HEK293 (cell line): Measurements from ENCODE around the gene ABHD17A.

ENCODE experiments used
- CTCF ChIA-PET: fragments of 350-600 bp; formaldehyde crosslinking; extraction: SDS; loops from one replicate; lab custom pipeline; 2021; ENCODE audit warnings: antibody characterized with exemption; lab: Yijun Ruan, JAX
- POLR2A ChIA-PET: fragments of 300-600 bp; formaldehyde crosslinking; extraction: SDS; loops from one replicate; lab custom pipeline; 2020; ENCODE audit warnings: antibody characterized with exemption, inconsistent platforms; lab: Yijun Ruan, JAX
- H3K27ac ChIP-seq: fragments of 200-500 bp; sonication (Bioruptor generic); 2 replicates; pipeline ENCODE4 v1.5.1; 2014; ENCODE audit warnings: low read depth, low read length, control low read depth, inconsistent platforms; ENCODE audit errors: extremely low read depth
- H3K36me3 ChIP-seq, 2 experiments: fragments of 200-500 bp in 1 of 2; sonication (Bioruptor generic) in 1 of 2; 1 replicate in 1 of 2; 2 replicates in 1 of 2; pipeline ENCODE4 v1.5.1; 2014 to 2017; ENCODE audit warnings: inconsistent platforms in 2 of 2, low read length in 2 of 2; ENCODE audit not compliant: control insufficient read depth in 2 of 2, insufficient read depth in 1 of 2
- H3K4me1 ChIP-seq: fragments of 200-500 bp; sonication (Bioruptor generic); 2 replicates; pipeline ENCODE4 v1.5.1; 2014; ENCODE audit warnings: mild to moderate bottlenecking, low read length, inconsistent platforms; ENCODE audit not compliant: control insufficient read depth, insufficient read depth
- H3K4me3 ChIP-seq: 2 replicates; pipeline ENCODE4 v1.5.1; 2011; ENCODE audit warnings: low read depth, mild to moderate bottlenecking, control low read depth, low read length, moderate library complexity
- H3K9me3 ChIP-seq: fragments of 200-500 bp; sonication (Bioruptor generic); 2 replicates; pipeline ENCODE4 v1.5.1; 2014; ENCODE audit warnings: low read depth, low read length, inconsistent platforms; ENCODE audit not compliant: control insufficient read depth, insufficient read depth
- BCL11A ChIP-seq: fragments of 450-650 bp; formaldehyde crosslinking; IDR thresholded peaks from 2 replicates; pipeline ENCODE4 v1.5.1; 2016; ENCODE audit warnings: low read depth, missing biosample characterization, missing genetic modification characterization
- KLF7 ChIP-seq: fragments of 450-650 bp; formaldehyde crosslinking; IDR thresholded peaks from 2 replicates; pipeline ENCODE4 v1.5.1; 2016; ENCODE audit warnings: missing biosample characterization, missing genetic modification characterization, borderline replicate concordance
- SALL2 ChIP-seq: fragments of 450-650 bp; formaldehyde crosslinking; IDR thresholded peaks from 2 replicates; pipeline ENCODE4 v1.5.0; 2017; ENCODE audit warnings: missing biosample characterization, mild to moderate bottlenecking, missing genetic modification characterization, borderline replicate concordance
- ZBTB7A ChIP-seq: fragments of 450-650 bp; formaldehyde crosslinking; IDR thresholded peaks from 2 replicates; pipeline ENCODE4 v1.5.1; 2016; ENCODE audit warnings: low read depth, missing biosample characterization, missing genetic modification characterization
- ZBTB8A ChIP-seq: fragments of 450-650 bp; formaldehyde crosslinking; IDR thresholded peaks from 2 replicates; pipeline ENCODE4 v1.5.1; 2016; ENCODE audit warnings: missing biosample characterization, missing genetic modification characterization
- ZIC2 ChIP-seq: fragments of 450-650 bp; formaldehyde crosslinking; IDR thresholded peaks from 2 replicates; pipeline ENCODE4 v1.5.1; 2016; ENCODE audit warnings: missing biosample characterization, missing genetic modification characterization
- ZNF266 ChIP-seq: fragments of 450-650 bp; formaldehyde crosslinking; IDR thresholded peaks from 2 replicates; pipeline ENCODE4 v1.5.1; 2016; ENCODE audit warnings: missing biosample characterization, missing genetic modification characterization, low read depth
- ZNF324 ChIP-seq: fragments of 450-650 bp; formaldehyde crosslinking; IDR thresholded peaks from 2 replicates; pipeline ENCODE4 v1.5.1; 2016; ENCODE audit warnings: missing biosample characterization, missing genetic modification characterization
- ZNF510 ChIP-seq: fragments of 450-650 bp; formaldehyde crosslinking; IDR thresholded peaks from 2 replicates; pipeline ENCODE4 v1.5.1; 2018; ENCODE audit warnings: mild to moderate bottlenecking, missing genetic modification characterization, missing biosample characterization; ENCODE audit not compliant: insufficient replicate concordance
- ZNF530 ChIP-seq: fragments of 450-650 bp; formaldehyde crosslinking; IDR thresholded peaks from 2 replicates; pipeline ENCODE4 v1.5.1; 2016; ENCODE audit warnings: low read depth, missing biosample characterization, missing genetic modification characterization
- ZNF768 ChIP-seq: fragments of 450-650 bp; formaldehyde crosslinking; IDR thresholded peaks from 2 replicates; pipeline ENCODE4 v1.5.1; 2018; ENCODE audit warnings: missing biosample characterization, mild to moderate bottlenecking, missing genetic modification characterization
- TF ChIP-seq, protein P1 (sequence below): fragments of 450-650 bp; formaldehyde crosslinking; IDR thresholded peaks from 2 replicates; pipeline ENCODE4 v1.5.1; 2016; ENCODE audit warnings: missing biosample characterization, missing genetic modification characterization
- TF ChIP-seq, protein P2 (sequence below): fragments of 450-650 bp; formaldehyde crosslinking; IDR thresholded peaks from 2 replicates; pipeline ENCODE4 v1.5.1; 2016; ENCODE audit warnings: missing biosample characterization, missing genetic modification characterization, borderline replicate concordance
- TF ChIP-seq, protein P3 (sequence below): fragments of 450-650 bp; formaldehyde crosslinking; IDR thresholded peaks from 2 replicates; pipeline ENCODE4 v1.5.1; 2016; ENCODE audit warnings: missing biosample characterization, missing genetic modification characterization
- TF ChIP-seq, protein P4 (sequence below): fragments of 450-650 bp; formaldehyde crosslinking; IDR thresholded peaks from 2 replicates; pipeline ENCODE4 v1.5.1; 2017; ENCODE audit warnings: missing biosample characterization, missing genetic modification characterization
- TF ChIP-seq, protein P5 (sequence below): fragments of 450-650 bp; formaldehyde crosslinking; IDR thresholded peaks from 2 replicates; pipeline ENCODE4 v1.5.1; 2016; ENCODE audit warnings: missing biosample characterization, missing genetic modification characterization

The ABHD17A gene

DNA sequence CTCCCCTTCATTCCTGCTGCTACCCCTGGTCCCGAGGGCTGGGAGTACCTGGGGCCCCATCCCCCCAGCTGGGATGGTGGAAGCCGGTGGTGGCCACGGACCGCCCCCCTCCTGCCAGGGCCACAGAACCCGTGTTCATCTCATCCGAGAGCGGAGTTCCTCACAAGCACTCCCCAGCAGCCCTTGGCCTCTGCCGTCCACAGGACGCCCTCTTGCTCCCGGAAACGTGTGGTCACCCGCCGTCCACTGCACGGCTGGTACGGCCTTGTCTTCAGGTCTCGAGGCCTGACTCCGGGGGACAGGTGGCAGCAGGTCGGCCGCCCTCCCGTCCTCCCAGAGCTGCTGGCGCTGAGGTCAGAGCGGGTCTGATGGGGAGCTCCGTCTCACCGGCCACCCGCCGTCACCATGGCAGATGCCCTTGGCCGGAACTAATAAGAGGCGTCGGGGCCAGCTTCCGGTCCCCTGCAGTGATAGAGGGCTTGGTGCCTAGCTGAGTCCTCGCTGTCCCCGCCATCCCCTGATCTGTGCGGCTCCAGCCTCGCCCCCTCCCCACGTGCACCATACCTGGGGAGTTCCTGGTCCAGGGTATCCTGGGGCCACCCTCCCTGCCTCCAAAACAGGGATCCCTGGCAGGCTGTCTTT, 39.1 kb upstream of the ABHD17A start:
- POLR2A ChIA-PET: interaction anchor here (0.6 kb wide), 1 partner anchor 26 kb away, joined by 4 read pairs; no protein-coding TSS in a partner anchor
- Histone ChIP-seq H3K27ac (no peak overlapping the region), H3K36me3 (peaks cover 0 to 45% of the 10 kb centered on the region in 2 experiments; a peak in 2 of 3 replicates), H3K9me3 (no peaks in the 10 kb centered on the region), H3K4me1 (no peaks in the 10 kb centered on the region), H3K4me3 (no peak overlapping the region)
- CTCF ChIA-PET: no interaction called here
- TF ChIP-seq ZNF768 (no peak), ZNF530 (tag by site-specific recombination) (no peak)
- TF ChIP-seq, protein P1, sequence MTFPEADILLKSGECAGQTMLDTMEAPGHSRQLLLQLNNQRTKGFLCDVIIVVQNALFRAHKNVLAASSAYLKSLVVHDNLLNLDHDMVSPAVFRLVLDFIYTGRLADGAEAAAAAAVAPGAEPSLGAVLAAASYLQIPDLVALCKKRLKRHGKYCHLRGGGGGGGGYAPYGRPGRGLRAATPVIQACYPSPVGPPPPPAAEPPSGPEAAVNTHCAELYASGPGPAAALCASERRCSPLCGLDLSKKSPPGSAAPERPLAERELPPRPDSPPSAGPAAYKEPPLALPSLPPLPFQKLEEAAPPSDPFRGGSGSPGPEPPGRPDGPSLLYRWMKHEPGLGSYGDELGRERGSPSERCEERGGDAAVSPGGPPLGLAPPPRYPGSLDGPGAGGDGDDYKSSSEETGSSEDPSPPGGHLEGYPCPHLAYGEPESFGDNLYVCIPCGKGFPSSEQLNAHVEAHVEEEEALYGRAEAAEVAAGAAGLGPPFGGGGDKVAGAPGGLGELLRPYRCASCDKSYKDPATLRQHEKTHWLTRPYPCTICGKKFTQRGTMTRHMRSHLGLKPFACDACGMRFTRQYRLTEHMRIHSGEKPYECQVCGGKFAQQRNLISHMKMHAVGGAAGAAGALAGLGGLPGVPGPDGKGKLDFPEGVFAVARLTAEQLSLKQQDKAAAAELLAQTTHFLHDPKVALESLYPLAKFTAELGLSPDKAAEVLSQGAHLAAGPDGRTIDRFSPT (tag by site-specific recombination): no peak
- TF ChIP-seq, all 188 proteins: peak for 0

DNA sequence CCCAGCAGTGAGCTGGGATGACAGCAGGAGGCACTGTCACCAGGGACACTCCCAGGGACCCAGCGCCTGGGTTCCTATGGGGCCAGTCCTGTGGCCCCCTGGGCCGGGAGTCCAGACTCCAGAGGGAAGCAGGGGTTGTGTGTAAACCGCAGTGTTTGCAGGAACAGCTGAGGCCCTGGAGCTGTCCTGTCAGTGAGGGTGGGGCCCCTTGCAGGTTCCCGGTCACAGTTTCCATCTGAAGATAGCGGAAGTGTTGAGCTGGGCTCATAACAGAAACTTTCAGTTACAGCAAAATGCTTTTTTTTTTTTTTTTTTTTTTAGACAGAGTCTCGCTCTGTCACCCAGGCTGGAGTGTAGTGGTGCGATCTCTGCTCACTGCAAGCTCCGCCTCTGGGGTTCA, 38.0 kb upstream of the ABHD17A start:
- TF ChIP-seq ZIC2 (tag by site-specific recombination): no peak
- TF ChIP-seq, protein P2, sequence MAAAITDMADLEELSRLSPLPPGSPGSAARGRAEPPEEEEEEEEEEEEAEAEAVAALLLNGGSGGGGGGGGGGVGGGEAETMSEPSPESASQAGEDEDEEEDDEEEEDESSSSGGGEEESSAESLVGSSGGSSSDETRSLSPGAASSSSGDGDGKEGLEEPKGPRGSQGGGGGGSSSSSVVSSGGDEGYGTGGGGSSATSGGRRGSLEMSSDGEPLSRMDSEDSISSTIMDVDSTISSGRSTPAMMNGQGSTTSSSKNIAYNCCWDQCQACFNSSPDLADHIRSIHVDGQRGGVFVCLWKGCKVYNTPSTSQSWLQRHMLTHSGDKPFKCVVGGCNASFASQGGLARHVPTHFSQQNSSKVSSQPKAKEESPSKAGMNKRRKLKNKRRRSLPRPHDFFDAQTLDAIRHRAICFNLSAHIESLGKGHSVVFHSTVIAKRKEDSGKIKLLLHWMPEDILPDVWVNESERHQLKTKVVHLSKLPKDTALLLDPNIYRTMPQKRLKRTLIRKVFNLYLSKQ: no peak
- TF ChIP-seq SALL2: no peak
- TF ChIP-seq, protein P3, sequence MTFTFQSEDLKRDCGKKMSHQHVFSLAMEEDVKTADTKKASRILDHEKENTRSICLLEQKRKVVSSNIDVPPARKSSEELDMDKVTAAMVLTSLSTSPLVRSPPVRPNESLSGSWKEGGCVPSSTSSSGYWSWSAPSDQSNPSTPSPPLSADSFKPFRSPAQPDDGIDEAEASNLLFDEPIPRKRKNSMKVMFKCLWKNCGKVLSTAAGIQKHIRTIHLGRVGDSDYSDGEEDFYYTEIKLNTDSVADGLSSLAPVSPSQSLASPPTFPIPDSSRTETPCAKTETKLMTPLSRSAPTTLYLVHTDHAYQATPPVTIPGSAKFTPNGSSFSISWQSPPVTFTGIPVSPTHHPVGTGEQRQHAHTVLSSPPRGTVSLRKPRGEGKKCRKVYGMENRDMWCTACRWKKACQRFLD (tag by site-specific recombination): no peak
- TF ChIP-seq BCL11A (tag by site-specific recombination): no peak
- TF ChIP-seq ZBTB7A (tag by site-specific recombination): no peak
- ChIA-PET POLR2A (interaction anchor here (0.6 kb wide), 1 partner anchor 46 kb away, joined by 4 read pairs; no protein-coding TSS in a partner anchor), CTCF (no interaction called here)
- H3K36me3 ChIP-seq: peaks cover 0 to 52% of the 10 kb centered on the region in 2 experiments; a peak in 2 of 3 replicates
- H3K9me3 ChIP-seq: no peaks in the 10 kb centered on the region
- no peak overlapping the region for H3K27ac ChIP-seq
- no peak overlapping the region for H3K4me3 ChIP-seq
- no peaks in the 10 kb centered on the region for H3K4me1 ChIP-seq

DNA sequence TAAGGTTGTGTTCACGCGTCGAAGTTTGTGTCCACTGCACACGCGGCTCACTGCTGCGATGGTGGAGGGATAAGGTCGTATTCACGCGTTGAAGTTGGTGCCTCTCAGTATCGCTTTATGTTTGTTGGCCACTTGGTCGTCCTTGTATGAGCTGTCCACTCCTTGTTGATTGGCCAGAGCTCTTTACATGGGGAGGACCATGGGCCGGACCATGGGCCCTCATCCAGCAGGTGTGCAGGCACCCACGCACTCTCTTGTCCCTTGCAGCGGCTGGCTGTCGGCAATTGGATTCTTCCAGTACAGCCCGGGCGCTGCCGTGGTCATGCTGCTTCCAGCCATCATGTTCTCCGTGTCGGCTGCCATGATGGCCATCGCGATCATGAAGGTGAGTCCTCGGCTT, 37.5 kb upstream of the ABHD17A start:
- no peaks in the 10 kb centered on the region for H3K4me1 ChIP-seq
- CTCF ChIA-PET: no interaction called here
- H3K27ac ChIP-seq: no peak overlapping the region
- POLR2A ChIA-PET: interaction anchor here (0.6 kb wide), 1 partner anchor 46 kb away, joined by 4 read pairs; no protein-coding TSS in a partner anchor
- H3K4me3 ChIP-seq: no peak overlapping the region
- H3K36me3 ChIP-seq: peaks cover 0 to 57% of the 10 kb centered on the region in 2 experiments; a peak in 2 of 3 replicates
- no peaks in the 10 kb centered on the region for H3K9me3 ChIP-seq
- no peak for TF ChIP-seq ZNF510 (tag by site-specific recombination)
- TF ChIP-seq, protein P1 (tag by site-specific recombination): no peak
- TF ChIP-seq ZBTB8A (tag by site-specific recombination): no peak
- no peak for TF ChIP-seq ZNF324 (tag by site-specific recombination)
- TF ChIP-seq ZNF266 (tag by site-specific recombination): no peak
- TF ChIP-seq, protein P4, sequence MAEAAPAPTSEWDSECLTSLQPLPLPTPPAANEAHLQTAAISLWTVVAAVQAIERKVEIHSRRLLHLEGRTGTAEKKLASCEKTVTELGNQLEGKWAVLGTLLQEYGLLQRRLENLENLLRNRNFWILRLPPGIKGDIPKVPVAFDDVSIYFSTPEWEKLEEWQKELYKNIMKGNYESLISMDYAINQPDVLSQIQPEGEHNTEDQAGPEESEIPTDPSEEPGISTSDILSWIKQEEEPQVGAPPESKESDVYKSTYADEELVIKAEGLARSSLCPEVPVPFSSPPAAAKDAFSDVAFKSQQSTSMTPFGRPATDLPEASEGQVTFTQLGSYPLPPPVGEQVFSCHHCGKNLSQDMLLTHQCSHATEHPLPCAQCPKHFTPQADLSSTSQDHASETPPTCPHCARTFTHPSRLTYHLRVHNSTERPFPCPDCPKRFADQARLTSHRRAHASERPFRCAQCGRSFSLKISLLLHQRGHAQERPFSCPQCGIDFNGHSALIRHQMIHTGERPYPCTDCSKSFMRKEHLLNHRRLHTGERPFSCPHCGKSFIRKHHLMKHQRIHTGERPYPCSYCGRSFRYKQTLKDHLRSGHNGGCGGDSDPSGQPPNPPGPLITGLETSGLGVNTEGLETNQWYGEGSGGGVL (tag by site-specific recombination): no peak
- no peak for TF ChIP-seq KLF7 (tag by site-specific recombination)
- TF ChIP-seq, protein P5, sequence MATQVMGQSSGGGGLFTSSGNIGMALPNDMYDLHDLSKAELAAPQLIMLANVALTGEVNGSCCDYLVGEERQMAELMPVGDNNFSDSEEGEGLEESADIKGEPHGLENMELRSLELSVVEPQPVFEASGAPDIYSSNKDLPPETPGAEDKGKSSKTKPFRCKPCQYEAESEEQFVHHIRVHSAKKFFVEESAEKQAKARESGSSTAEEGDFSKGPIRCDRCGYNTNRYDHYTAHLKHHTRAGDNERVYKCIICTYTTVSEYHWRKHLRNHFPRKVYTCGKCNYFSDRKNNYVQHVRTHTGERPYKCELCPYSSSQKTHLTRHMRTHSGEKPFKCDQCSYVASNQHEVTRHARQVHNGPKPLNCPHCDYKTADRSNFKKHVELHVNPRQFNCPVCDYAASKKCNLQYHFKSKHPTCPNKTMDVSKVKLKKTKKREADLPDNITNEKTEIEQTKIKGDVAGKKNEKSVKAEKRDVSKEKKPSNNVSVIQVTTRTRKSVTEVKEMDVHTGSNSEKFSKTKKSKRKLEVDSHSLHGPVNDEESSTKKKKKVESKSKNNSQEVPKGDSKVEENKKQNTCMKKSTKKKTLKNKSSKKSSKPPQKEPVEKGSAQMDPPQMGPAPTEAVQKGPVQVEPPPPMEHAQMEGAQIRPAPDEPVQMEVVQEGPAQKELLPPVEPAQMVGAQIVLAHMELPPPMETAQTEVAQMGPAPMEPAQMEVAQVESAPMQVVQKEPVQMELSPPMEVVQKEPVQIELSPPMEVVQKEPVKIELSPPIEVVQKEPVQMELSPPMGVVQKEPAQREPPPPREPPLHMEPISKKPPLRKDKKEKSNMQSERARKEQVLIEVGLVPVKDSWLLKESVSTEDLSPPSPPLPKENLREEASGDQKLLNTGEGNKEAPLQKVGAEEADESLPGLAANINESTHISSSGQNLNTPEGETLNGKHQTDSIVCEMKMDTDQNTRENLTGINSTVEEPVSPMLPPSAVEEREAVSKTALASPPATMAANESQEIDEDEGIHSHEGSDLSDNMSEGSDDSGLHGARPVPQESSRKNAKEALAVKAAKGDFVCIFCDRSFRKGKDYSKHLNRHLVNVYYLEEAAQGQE (tag by site-specific recombination): no peak
